ENCODE data around the gene PSEN2.

- TF ChIP-seq, protein P1, sequence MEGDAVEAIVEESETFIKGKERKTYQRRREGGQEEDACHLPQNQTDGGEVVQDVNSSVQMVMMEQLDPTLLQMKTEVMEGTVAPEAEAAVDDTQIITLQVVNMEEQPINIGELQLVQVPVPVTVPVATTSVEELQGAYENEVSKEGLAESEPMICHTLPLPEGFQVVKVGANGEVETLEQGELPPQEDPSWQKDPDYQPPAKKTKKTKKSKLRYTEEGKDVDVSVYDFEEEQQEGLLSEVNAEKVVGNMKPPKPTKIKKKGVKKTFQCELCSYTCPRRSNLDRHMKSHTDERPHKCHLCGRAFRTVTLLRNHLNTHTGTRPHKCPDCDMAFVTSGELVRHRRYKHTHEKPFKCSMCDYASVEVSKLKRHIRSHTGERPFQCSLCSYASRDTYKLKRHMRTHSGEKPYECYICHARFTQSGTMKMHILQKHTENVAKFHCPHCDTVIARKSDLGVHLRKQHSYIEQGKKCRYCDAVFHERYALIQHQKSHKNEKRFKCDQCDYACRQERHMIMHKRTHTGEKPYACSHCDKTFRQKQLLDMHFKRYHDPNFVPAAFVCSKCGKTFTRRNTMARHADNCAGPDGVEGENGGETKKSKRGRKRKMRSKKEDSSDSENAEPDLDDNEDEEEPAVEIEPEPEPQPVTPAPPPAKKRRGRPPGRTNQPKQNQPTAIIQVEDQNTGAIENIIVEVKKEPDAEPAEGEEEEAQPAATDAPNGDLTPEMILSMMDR (optimal IDR thresholded peaks at IDR 0.05 in 1 of 3, IDR thresholded peaks at IDR 0.05 in 1 of 3, conservative IDR thresholded peaks at IDR 0.05 in 1 of 3; ENCODE audit: extremely low read depth in 1 of 3, insufficient read depth in 2 of 3, low read length in 3 of 3): no peak
- no peak for TF ChIP-seq EZH2 (IDR thresholded peaks at IDR 0.05; ENCODE audit: low read length)
These were observed 74.9 kb downstream of the PSEN2 start for GRCh38 chr1:226945106-226945857.
